ENCODE results near the gene TCAP. TPM values are rescaled to one million over a fixed set of nuclear protein-coding genes. Genes with fewer than 3 reads are reported as not detected.
A peak's percentile ranks its signal among the peaks of the same experiment; 100 is the strongest.

The TCAP gene
- total RNA-seq, 1 donor from 2014 or later: not detected

- Histone ChIP-seq H3K36me3 (ENCODE audit: control insufficient read depth, insufficient read depth, low read length) (no peaks in the 10 kb centered on the region), H3K4me3 (ENCODE audit: low read depth, low read length) (no peak overlapping the region), H3K27me3 (ENCODE audit: control insufficient read depth, insufficient read depth, low read length) (peaks cover 12% of the 10 kb centered on the region)
- DNase-seq (ENCODE audit: low read depth): no peak
- TF ChIP-seq, protein P1, sequence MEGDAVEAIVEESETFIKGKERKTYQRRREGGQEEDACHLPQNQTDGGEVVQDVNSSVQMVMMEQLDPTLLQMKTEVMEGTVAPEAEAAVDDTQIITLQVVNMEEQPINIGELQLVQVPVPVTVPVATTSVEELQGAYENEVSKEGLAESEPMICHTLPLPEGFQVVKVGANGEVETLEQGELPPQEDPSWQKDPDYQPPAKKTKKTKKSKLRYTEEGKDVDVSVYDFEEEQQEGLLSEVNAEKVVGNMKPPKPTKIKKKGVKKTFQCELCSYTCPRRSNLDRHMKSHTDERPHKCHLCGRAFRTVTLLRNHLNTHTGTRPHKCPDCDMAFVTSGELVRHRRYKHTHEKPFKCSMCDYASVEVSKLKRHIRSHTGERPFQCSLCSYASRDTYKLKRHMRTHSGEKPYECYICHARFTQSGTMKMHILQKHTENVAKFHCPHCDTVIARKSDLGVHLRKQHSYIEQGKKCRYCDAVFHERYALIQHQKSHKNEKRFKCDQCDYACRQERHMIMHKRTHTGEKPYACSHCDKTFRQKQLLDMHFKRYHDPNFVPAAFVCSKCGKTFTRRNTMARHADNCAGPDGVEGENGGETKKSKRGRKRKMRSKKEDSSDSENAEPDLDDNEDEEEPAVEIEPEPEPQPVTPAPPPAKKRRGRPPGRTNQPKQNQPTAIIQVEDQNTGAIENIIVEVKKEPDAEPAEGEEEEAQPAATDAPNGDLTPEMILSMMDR (IDR thresholded peaks at IDR 0.05; ENCODE audit: insufficient read depth, low read length, severe bottlenecking): no peak
- no peak for FAIRE-seq
These were observed 40.8 kb upstream of the TCAP start for GRCh38 chr17:39624313-39624712.

GRCh38 chr17:39625198-39625785 lies 39.9 kb upstream of the TCAP start:
- Histone ChIP-seq H3K4me3 (ENCODE audit: low read depth, low read length) (no peak overlapping the region), H3K36me3 (ENCODE audit: control insufficient read depth, insufficient read depth, low read length) (no peaks in the 10 kb centered on the region), H3K27me3 (ENCODE audit: control insufficient read depth, insufficient read depth, low read length) (peaks cover 10% of the 10 kb centered on the region)
- TF ChIP-seq, protein P1 (IDR thresholded peaks at IDR 0.05; ENCODE audit: insufficient read depth, low read length, severe bottlenecking): no peak
- FAIRE-seq: no peak
- no peak for DNase-seq (ENCODE audit: low read depth)

GRCh38 chr17:39626171-39627046 lies 38.7 kb upstream of the TCAP start, which contains the start of gene PPP1R1B:
Gene PPP1R1B, plus strand, starts transcription at chr17:39626952. Its CDS starts 441 bp downstream, at chr17:39627393.
- FAIRE-seq: peak; percentile 32
- H3K27me3 ChIP-seq (ENCODE audit: control insufficient read depth, insufficient read depth, low read length): peaks cover 9% of the 10 kb centered on the region
- no peak within 1 kb of the TSS for H3K4me3 ChIP-seq (ENCODE audit: low read depth, low read length)

GRCh38 chr17:39627047-39627711 lies 38.0 kb upstream of the TCAP start:
- DNase-seq (ENCODE audit: low read depth) (no peak), FAIRE-seq (no peak)
- TF ChIP-seq, protein P1 (IDR thresholded peaks at IDR 0.05; ENCODE audit: insufficient read depth, low read length, severe bottlenecking): no peak
- peaks cover 8% of the 10 kb centered on the region for H3K27me3 ChIP-seq (ENCODE audit: control insufficient read depth, insufficient read depth, low read length)
- H3K36me3 ChIP-seq (ENCODE audit: control insufficient read depth, insufficient read depth, low read length): no peaks in the 10 kb centered on the region
- no peak overlapping the region for H3K4me3 ChIP-seq (ENCODE audit: low read depth, low read length)

More at GRCh38 chr17:39626171-39627046, 38.7 kb upstream of the TCAP start, which contains the start of gene PPP1R1B:
- TF ChIP-seq, protein P1 (IDR thresholded peaks at IDR 0.05; ENCODE audit: insufficient read depth, low read length, severe bottlenecking): no peak
- no peaks in the 10 kb centered on the region for H3K36me3 ChIP-seq (ENCODE audit: control insufficient read depth, insufficient read depth, low read length)
- no peak for DNase-seq (ENCODE audit: low read depth)

DNA sequence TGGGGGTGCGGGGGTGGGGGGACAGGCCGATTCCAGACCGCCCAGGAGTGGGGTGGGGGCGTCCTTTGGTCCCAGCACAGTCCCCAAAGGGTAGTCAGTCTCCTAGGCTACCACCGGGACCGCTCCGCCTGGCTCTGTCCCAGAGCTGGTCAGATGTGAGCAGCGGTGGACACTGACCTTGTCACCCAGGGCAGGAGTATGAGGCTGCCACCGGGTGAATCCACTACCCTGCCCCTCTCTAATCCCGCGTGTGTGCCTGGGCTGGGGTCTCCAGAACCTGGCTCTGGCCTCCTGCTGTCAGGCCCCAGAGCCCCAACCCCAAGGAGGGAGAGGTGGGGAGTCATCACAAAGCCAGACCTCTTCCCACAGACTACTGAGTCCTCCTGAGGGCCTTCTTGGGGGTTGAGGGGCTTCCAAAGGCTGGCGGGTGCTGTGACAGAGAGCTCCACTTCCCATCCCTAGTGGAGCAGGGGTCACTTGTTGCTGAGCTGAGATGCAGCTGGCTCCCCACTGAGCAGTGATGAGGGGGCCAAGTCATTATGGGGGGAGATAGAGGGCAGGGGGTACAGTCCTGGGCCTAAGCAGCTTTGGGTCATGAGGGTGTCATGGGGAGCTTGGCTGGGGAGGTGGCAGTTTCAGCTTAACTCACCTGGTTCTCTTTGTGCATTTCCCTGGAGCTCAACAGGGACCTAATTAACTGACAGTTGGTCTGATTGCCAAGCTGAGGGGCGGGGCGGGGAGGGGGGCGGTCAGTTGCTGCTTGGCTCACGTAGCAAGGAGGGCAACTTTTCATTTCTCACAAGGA lies 37.2 kb upstream of the TCAP start:
- DNase-seq (ENCODE audit: low read depth) (no peak), FAIRE-seq (no peak)
- H3K36me3 ChIP-seq (ENCODE audit: control insufficient read depth, insufficient read depth, low read length): no peaks in the 10 kb centered on the region
- H3K27me3 ChIP-seq (ENCODE audit: control insufficient read depth, insufficient read depth, low read length): peaks cover 8% of the 10 kb centered on the region
- TF ChIP-seq, protein P1 (IDR thresholded peaks at IDR 0.05; ENCODE audit: insufficient read depth, low read length, severe bottlenecking): no peak
- H3K4me3 ChIP-seq (ENCODE audit: low read depth, low read length): no peak overlapping the region

Data from bronchial epithelial cell (primary cell).